K562 (cell line): ENCODE data around the gene HSPA1B.

Experiments used
- CBFA2T3 ChIP-seq: fragments of 450-650 bp; IDR thresholded peaks from 2 replicates; pipeline ENCODE4 v1.6.1; 2017
- FOXM1 ChIP-seq, 2 experiments: fragments of 450-650 bp in 1 of 2; sonication (generic) in 1 of 2; formaldehyde crosslinking in 1 of 2; IDR thresholded peaks; 2 replicates each; pipeline versions ENCODE4 v1.6.1 to v1.9.0; 2017 to 2022; ENCODE audit warnings: low read depth in 2 of 2, mild to moderate bottlenecking in 2 of 2, missing genetic modification reagents in 1 of 2, moderate library complexity in 1 of 2
- NR2F6 ChIP-seq: fragments of 450-650 bp; formaldehyde crosslinking; IDR thresholded peaks from 2 replicates; pipeline ENCODE4 v1.4.0; 2020; ENCODE audit warnings: mild to moderate bottlenecking
- OTX1 ChIP-seq: fragments of 450-650 bp; formaldehyde crosslinking; IDR thresholded peaks from 2 replicates; pipeline ENCODE4 v1.4.0; 2022; ENCODE audit warnings: mild to moderate bottlenecking
- PURB ChIP-seq: sonication (generic); formaldehyde crosslinking; IDR thresholded peaks from 2 replicates; pipeline ENCODE4 v1.9.0; 2021; ENCODE audit warnings: low read depth, mild to moderate bottlenecking, missing genetic modification reagents
- SIN3A ChIP-seq, 2 experiments: fragments of 150-350 bp in 1 of 2; IDR thresholded peaks; 2 replicates each; pipeline ENCODE4 v1.6.1; 2011 to 2016; ENCODE audit warnings: borderline replicate concordance in 2 of 2, low read depth in 2 of 2, low read length in 2 of 2, mild to moderate bottlenecking in 2 of 2, moderate library complexity in 2 of 2; ENCODE audit not compliant: control insufficient read depth in 1 of 2
- SMC3 ChIP-seq: conservative IDR thresholded peaks from 2 replicates; pipeline ENCODE4 v1.6.1; 2011; ENCODE audit warnings: low read depth, low read length, improper control_type of control experiment; ENCODE audit not compliant: insufficient read depth
- TAF1 ChIP-seq: IDR thresholded peaks from 2 replicates; pipeline ENCODE4 v1.6.1; 2011; ENCODE audit warnings: mild to moderate bottlenecking, low read length, moderate library complexity; ENCODE audit not compliant: insufficient read depth, control insufficient read depth, severe bottlenecking; ENCODE audit errors: extremely low read depth
- ZNF140 ChIP-seq: fragments of 250-450 bp; sonication (Bioruptor Pico); IDR thresholded peaks from 2 replicates; pipeline ENCODE4 v1.8.0; 2021; ENCODE audit warnings: moderate library complexity, mild to moderate bottlenecking, inconsistent platforms
- ZNF282 ChIP-seq: sonication (generic); formaldehyde crosslinking; IDR thresholded peaks from 2 replicates; pipeline ENCODE4 v1.8.1; 2023; ENCODE audit warnings: missing genetic modification reagents
- ZNF780A ChIP-seq: fragments of 250-450 bp; sonication (Bioruptor Pico); IDR thresholded peaks from 2 replicates; pipeline ENCODE4 v1.5.0; 2021; ENCODE audit warnings: mild to moderate bottlenecking
- TF ChIP-seq, protein P1 (sequence below), 3 experiments: IDR thresholded peaks in 2 of 3; conservative IDR thresholded peaks in 1 of 3; 2 replicates each; pipeline ENCODE4 v1.5.1; 2011 to 2012; ENCODE audit warnings: low read length in 3 of 3, mild to moderate bottlenecking in 3 of 3, control low read depth in 2 of 3, improper control_type of control experiment in 1 of 3, inconsistent platforms in 1 of 3, low read depth in 1 of 3, mixed read lengths in 1 of 3, moderate library complexity in 1 of 3; ENCODE audit not compliant: insufficient read depth in 2 of 3
- TF ChIP-seq, protein P2 (sequence below): IDR thresholded peaks from 2 replicates; pipeline ENCODE4 v1.6.1; 2012; ENCODE audit warnings: low read depth, low read length, improper control_type of control experiment, borderline replicate concordance
- TF ChIP-seq, protein P3 (sequence below): sonication (generic); formaldehyde crosslinking; IDR thresholded peaks from 2 replicates; pipeline ENCODE4 v1.9.0; 2022; ENCODE audit warnings: mild to moderate bottlenecking, missing genetic modification reagents

DNA sequence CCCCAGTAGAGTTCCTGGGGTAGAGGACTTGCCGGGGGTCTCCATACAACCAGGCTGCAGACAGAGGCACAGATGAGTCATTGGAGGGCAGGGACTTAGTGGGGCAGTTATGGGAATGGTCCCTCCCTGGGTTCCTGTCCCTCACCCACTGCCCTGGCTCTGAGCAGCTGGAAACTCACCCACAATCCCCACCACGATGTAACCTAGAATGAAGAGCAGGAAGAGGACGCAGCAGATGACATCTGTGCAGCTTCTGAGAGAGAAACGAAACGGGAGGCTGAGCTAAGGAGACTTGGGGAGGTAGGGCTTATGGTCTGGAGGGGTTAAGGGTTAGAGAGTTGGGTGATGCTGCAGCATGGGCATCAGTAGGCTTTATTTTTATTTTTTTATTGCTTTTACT is 48.3 kb downstream of the HSPA1B start:
- TF ChIP-seq OTX1 (no peak), ZNF282 (CRISPR knock-in tag) (no peak), ZNF780A (no peak), TAF1 (no peak), CBFA2T3 (no peak), NR2F6 (CRISPR knock-in tag) (no peak), PURB (CRISPR knock-in tag) (no peak), SMC3 (no peak), FOXM1 (IDR thresholded peaks at IDR 0.05; ENCODE audit: low read depth) (no peak), FOXM1 (CRISPR knock-in tag; IDR thresholded peaks at IDR 0.05; ENCODE audit: low read depth) (no peak), ZNF140 (CRISPR knock-in tag) (no peak), SIN3A (IDR thresholded peaks at IDR 0.05; ENCODE audit: borderline replicate concordance in 2 of 2, control insufficient read depth in 1 of 2, low read depth in 2 of 2, low read length in 2 of 2) (no peak)
- TF ChIP-seq, protein P1, sequence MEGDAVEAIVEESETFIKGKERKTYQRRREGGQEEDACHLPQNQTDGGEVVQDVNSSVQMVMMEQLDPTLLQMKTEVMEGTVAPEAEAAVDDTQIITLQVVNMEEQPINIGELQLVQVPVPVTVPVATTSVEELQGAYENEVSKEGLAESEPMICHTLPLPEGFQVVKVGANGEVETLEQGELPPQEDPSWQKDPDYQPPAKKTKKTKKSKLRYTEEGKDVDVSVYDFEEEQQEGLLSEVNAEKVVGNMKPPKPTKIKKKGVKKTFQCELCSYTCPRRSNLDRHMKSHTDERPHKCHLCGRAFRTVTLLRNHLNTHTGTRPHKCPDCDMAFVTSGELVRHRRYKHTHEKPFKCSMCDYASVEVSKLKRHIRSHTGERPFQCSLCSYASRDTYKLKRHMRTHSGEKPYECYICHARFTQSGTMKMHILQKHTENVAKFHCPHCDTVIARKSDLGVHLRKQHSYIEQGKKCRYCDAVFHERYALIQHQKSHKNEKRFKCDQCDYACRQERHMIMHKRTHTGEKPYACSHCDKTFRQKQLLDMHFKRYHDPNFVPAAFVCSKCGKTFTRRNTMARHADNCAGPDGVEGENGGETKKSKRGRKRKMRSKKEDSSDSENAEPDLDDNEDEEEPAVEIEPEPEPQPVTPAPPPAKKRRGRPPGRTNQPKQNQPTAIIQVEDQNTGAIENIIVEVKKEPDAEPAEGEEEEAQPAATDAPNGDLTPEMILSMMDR (IDR thresholded peaks at IDR 0.05 in 2 of 3, conservative IDR thresholded peaks at IDR 0.05 in 1 of 3; ENCODE audit: insufficient read depth in 2 of 3, low read depth in 1 of 3, low read length in 3 of 3): no peak
- TF ChIP-seq, protein P2, sequence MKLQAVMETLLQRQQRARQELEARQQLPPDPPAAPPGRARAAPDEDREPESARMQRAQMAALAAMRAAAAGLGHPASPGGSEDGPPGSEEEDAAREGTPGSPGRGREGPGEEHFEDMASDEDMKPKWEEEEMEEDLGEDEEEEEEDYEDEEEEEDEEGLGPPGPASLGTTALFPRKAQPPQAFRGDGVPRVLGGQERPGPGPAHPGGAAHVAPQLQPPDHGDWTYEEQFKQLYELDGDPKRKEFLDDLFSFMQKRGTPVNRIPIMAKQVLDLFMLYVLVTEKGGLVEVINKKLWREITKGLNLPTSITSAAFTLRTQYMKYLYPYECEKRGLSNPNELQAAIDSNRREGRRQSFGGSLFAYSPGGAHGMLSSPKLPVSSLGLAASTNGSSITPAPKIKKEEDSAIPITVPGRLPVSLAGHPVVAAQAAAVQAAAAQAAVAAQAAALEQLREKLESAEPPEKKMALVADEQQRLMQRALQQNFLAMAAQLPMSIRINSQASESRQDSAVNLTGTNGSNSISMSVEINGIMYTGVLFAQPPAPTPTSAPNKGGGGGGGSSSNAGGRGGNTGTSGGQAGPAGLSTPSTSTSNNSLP: no peak
- TF ChIP-seq, protein P3, sequence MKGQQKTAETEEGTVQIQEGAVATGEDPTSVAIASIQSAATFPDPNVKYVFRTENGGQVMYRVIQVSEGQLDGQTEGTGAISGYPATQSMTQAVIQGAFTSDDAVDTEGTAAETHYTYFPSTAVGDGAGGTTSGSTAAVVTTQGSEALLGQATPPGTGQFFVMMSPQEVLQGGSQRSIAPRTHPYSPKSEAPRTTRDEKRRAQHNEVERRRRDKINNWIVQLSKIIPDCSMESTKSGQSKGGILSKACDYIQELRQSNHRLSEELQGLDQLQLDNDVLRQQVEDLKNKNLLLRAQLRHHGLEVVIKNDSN: no peak
